HG03064 (cell line): Measurements from ENCODE around the gene KRT81.

Experiments
- ATAC-seq: cut with Tn5 transposase; IDR thresholded peaks from one replicate; pipeline ENCODE4 v1.9.1; 2021; ENCODE audit warnings: low read depth; ENCODE audit not compliant: unreplicated experiment

Gene KRT81

DNA sequence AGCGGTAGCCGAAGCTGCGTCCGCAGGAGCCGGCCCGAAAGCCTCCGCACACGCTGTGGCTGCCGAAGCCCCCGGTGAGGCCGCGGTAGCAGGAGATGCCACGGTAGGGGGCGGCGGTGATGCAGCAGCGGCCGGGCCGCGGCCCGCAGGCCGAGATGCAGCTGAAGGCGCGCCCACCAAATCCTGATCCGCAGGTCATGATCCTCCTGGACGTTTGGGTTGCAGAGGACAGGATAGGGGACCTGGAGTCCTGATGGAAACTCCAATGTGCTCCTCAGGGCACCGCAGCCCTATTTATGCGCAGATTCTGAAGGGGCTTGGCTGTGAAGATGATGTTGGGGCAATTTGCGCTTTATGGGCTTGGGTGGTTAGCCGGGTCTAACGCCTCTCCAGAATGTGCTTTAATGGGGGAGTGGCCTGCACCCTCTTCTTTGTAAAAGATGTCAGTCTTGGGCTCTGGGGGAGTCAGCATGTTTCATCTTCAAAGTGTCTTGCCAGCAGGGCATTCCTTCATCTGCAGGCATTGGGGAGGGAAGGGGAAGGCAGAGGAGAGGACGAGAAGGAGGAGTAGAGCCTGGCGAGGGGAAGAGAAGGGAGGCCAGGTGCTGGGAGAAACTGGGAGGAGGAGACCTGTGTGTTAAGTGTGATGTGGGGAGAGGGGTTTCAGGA lies at the start of gene KRT81:
Gene KRT81 (minus strand): TSS at position 268 of the 669 bp plus-strand sequence. CDS start 69 bp downstream, at position 199.
- no peak for ATAC-seq

DNA sequence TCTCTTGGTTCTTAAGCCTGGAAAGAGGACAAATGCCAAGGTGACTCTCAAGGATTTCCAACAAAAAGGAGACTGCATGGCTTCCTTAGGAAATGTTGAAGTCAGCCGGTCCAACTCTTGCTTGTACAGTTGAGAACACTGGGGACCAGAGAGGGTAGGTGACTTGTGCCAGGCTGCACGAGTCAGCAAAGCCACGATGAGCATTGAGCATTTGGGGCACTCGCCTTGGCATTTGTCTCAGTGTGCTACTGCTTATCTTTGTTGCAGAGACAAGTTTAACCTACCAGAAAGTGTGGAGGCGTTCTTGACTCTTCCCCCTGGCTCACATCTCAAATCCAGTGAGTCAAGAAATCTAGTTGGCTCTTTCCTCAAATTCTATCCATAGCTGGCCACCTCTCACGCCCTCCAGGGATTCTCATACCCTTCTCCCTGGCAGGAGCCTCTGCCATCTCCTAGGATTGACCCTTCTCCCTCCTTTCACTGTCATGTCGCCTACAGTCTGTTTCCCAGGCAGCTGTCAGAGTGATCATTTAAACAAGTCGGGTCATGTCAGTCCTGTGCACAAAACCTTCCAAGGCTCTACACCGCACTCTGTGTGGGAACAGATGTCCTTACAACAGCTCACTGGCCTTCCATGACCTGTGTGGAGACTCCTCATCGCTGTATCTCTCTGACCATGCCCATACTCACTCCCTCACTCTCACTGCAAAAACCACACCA lies 47.1 kb upstream of the KRT81 start:
- no peak for ATAC-seq

DNA sequence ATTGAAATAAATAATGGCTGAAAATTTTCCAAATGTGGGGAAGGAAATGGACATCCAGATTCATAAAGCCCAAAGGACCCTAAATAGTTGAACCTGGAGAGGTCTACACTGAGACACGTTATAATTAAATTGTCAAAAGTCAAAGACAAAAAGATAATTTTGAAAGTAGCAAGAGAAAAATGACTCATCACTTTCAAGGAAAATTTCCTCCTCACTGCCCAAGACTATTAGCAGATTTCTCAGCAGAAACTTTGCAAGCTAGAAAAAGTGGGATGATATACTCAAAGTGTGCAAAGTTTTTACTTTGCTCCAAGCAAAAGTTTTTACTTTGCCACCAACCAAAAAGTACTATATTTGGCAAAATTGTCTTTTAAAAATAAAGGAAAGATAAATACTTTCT lies 45.7 kb upstream of the KRT81 start:
- no peak for ATAC-seq

DNA sequence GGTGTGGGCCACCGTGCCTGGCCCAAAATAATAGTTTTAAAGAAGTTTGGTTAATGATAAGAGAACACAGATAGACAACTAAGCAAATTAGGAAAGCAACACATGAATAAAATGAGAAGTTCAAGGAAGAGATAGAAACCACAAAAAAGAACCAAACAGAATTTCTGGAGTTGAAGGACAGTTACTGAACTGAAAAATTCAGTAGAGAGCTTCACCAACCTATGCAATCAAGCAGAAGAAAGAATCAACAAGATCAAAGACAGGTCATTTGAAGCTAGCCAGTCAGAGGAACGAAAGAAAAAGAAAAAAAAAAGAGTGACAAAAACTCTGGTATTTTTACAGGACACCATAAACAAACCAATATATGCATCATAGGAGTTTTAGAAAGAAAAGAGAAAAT lies 45.3 kb upstream of the KRT81 start:
- no peak for ATAC-seq

DNA sequence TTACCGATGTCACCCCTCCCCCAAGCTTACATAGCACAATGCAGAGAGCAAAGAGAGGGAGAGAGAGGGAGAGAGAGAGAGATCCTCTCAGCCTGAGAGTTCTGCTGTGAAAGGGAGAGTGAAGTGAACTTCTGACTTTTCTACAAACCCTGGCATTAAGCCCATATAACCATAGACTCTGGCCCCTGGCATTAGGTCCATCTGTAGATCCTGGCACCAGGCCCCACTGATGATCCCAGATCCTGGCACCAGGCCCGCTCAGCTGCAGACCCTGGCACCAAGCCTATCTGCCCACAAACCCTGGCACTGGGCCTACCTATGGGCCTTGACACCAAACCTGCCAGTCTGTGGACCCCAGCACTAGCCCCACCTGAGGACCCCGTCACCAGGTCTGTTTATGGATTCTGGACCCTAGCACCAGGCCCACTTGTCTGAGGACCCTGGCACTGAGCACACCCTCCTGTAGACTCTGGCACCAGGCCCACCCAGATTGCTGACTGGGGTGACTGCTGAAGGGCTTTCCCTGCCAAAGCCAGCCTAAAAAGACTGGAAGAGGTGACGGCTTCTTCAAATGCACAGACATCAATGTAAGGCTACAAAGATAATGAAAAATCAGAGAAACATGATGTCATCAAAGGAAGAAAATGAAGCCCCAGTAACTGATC lies 44.4 kb upstream of the KRT81 start:
- ATAC-seq: no peak

DNA sequence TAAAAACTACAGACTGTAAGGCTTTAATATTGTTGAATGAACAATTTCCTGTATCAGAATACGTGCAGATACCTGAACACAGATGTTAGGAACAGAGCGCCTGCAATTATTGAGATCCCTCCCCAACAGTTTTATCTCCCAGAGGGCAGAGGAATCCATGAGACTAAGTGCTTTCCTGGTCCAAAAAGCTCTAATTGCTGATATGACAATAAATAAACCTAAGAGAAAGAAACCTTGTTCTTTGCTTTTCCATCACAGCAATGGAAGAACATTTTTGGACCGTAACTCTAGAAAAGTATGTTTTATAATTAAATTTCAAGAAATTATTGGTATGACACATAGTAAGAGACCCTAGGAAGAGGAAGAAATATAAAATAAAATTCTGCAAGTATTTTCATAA lies 42.9 kb upstream of the KRT81 start:
- no peak for ATAC-seq

DNA sequence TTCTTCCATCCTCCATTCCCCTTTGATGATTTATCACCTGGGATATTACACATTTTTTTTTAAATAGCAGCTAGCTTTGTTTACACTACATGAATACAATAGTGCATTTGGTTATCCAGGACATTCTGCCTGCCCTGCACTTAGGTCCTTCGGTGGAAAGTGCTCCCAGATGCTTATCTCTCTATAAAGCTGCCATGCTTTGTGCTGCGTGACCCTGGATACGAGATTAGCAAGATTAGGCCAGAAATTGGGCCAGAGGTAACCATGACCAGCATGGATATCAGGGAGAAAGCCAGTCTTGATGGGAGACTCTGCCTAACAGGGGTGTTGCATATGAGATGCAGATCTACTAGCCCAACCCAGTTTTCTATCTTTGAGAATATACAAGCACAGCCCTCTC lies 42.0 kb upstream of the KRT81 start:
- no peak for ATAC-seq

DNA sequence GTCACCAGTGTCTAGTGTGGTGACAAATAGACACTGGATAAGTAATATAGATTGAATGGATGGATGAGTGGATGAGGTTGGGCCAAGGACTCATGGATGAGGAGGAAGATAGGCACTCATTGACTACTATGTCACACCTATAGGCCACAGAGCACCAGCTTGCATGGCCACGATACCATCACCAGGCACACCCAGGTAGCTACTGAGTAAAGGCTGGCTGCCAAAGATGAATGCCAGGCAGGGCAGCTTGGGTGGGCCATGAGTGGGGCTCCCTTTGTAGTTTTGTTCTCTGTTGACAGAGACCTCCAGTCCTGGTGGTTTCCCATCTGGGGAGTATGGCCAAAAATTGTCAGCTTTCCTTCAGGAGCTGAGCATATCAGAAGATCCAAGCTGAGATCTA lies 41.0 kb upstream of the KRT81 start:
- no peak for ATAC-seq

DNA sequence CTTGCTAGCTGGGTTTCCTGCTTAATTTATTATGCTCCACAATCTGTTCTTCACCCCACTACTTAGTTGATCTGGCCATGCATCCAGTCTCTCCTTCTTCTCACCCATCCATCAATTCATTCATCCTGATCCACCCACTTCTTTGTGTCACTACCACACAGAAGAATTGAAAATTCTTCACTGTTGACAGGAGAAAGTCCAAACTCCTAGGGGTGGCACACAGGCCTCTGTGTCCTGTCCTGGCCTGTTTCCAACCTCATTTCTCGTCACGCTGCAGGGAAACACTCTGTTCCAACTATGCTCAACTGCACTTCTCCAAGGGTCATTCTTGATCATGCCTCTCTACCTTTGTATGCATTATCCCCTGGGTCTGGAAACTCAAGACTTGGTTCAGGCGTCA lies 40.5 kb upstream of the KRT81 start:
- no peak for ATAC-seq

DNA sequence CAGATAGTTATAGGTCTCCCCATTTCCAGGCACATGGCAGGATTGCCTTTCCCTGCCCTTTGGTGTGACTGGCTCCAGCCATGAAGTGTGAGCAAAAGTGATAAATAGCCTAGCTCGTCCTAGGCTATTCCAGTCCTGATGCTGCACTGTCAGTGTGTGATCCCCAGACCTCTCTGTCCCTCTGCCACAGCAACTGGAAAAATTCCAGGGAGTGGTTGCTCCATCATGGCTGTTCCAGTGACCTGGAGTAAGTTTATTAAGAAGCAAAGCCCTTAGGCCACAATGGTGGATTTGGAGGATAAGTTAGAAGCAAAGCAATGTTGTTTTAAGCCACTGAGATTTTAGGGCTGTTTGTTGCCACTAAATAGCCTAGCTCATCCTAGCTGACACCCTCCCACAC lies 39.7 kb upstream of the KRT81 start:
- ATAC-seq: no peak

DNA sequence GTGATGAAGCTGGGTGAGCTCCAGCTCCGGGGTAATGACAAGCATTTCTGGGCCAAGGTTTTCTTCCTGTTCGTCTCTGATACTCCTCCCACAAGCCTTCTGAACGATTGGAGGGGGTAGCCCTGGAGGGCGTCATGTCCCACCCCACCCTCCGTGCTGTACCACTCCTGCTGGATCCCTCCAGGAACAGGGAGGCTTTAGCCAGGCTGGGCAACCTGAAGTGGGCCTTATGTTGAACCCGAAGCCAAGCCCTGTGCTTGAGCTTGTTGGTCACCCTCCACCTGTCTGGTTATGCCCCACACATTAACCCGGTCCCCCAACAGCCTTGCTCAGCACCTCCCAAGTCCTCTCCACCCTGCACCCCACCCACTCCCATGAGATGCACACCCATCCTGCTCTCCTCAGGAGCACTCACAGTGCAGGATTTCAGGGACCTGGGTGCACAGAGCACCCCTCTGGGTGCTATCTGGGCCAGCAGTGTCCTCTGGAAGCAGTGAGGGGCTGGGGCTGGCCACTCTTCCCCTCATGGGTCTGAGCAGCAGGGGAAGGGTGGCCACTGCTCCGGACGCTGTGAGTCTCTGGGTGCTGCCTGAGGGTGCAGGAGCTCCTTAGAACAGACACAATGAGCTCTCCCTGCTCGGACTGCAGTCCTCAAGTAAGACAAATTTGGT lies 36.6 kb upstream of the KRT81 start:
- no peak for ATAC-seq

DNA sequence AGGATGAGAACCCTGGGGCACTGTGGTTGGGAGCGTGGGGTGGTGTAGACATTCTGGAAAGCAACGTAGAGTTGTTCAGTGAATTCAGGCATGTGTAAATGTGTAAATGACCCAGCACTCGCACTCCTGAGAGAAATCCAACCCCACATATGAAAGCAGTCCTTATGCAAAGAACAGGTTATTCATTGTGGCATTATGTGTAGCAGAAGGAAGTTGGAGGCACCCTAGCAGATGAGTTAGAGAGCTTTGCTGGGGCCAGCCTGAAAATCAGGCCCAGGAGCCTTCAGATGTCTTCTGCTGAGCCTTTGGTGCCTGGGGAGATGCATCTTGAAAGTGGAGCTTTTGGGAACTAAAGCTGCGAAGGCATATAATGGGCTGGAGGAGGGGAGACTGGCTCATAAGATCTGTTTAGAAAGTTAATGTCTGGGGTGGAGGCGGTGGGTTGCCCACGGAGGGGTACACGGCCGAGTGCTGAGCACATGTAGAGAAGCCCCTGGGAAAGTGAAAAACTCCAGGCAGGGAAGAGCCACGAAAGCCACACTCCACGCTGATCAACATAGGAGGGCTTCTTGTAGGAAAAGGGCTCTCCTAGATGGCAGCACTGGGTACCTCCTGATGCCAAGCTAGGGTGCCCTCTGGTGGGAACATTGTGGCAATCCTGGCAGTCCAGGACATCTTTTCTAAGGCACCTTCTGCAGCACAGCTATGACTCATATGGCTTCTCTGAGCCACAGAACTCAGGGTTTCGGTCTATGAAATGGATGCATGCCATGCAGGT lies 35.9 kb upstream of the KRT81 start:
- ATAC-seq: peak; percentile 92

DNA sequence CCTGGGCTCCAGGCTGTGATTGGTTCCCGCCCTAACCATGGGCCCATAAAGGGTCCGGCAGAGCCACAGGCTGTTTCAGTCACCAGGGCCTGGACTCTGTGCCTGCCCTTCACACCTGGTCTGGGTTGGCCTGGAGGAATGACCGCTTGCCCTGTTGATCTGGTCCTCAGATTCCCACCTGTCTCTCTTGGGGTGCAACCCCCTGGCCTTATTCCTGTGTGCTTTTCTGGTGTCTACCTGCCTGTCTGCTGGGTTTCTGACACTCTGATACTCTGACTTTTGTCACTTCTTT lies 32.8 kb upstream of the KRT81 start:
- ATAC-seq: no peak

DNA sequence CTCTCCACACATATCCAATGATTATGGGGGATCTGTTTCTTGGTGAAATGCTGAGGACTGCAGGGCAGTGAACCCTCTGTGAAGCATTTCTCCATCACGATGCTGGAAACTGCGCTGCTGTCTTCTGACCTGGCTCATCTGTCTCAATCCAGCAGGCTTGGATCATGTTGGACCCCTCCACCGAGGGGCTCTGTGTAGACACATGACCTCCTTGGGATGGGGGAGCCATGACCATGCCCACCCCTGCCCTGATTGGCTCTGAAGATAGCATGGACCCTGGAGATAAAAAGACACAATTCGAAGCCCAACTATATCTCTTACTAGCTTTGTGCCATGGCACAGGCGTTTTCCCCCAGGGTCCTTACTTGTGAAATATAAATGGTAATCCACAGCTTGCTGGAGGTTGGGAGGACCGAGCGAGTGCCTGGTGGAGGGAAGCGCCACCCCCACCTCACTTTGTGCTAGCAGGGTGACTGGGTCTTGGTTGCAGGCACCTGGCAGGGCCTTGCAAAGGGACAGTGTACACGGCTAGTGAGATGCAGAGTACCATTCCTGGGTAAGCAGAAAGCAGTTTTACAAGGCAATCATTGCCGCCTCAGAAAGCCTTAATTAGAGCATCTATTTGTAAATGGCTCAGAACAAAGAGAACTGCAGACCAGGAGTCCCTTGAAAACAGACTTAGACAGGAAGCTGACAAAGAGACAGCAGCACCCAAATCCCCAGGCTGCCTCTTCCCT lies 32.2 kb upstream of the KRT81 start:
- no peak for ATAC-seq

DNA sequence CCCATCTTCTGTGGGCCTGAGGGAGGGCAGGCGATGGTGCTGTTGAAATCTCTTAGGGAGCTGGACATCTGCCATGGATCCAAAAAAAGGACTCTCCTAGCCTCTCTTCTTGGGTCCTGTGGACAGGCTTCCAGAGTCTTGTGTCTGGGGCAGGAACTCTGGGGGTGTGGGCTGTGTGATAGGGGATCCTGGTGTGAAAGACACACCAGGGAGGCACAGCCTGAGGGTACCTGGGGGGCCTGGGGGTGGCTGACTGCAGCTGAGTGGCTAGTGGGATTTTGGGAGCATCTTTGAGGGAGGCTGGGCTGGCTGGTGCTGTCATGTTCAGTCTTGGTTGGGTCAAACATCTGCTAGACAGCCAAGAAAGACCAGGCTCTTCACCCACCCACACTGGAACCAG lies 31.7 kb upstream of the KRT81 start:
- ATAC-seq: no peak

DNA sequence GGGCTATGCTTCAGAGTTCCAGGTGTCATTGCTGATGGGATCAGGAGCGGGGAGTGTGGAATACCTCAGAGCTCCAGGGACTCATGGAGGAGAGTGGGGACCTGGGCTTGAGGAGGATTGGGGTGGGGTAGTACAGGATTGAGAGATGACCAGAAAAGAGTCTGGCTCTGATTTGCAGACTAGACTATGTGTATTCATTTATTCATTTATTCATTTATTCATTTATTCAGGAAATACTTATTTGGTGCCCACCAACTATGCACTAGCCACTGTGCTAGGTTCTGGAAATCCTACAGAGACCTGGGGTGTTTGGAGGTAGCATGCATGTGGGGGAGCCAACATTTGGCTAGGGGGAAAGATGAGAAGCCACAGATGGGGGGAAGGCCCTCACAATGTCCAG lies 30.7 kb upstream of the KRT81 start:
- no peak for ATAC-seq

DNA sequence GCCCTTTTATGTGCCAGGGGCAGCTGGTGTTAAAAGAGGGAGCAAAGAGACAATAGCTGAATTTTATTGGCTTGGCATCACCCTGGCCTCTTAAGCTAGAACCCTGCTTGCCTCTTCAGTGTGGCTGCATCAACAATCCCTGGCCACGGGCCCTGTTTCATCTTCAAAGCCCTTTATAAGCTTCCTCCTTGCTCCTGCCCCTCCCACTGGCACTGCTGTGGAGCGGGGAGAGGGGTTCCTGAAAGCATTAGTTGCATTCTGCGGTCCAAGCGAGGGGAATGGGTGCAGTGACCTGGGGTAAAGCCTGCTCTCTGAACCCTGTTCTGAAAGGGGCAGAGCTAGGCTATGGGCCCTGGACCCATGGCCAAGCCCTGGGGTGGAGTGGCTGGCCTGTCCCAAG lies 30.1 kb upstream of the KRT81 start:
- no peak for ATAC-seq

DNA sequence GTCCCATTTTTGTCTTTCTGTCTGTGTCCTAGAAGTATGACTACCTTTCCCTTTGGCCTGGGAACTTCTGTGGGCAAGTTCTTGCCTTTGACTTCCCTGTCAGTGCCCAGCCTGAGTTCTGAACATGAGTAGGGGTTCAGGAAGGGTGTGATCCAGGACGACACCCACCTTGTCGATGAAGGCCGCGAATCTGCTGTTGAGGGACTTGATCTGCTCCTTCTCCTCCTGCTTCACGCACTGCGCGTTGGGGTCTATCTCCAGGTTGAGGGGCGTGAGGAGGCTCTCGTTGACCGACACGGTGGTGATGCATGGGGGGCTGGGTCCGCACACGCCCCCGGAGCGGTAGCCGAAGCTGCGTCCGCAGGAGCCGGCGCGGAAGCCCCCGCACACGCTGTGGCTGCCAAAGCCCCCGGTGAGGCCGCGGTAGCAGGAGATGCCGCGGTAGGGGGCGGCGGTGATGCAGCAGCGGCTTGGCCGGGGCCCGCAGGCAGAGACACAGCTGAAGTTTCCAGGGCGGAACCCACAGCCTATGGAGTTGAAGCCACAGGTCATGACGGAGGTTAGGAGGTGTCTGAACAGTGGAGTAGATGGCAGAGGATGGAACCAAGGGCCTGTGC lies 29.6 kb upstream of the KRT81 start, which contains the start of gene KRT83:
Gene KRT83 (minus strand): TSS at position 615 of the 617 bp plus-strand sequence. CDS start 63 bp downstream, at position 552.
- no peak for ATAC-seq

DNA sequence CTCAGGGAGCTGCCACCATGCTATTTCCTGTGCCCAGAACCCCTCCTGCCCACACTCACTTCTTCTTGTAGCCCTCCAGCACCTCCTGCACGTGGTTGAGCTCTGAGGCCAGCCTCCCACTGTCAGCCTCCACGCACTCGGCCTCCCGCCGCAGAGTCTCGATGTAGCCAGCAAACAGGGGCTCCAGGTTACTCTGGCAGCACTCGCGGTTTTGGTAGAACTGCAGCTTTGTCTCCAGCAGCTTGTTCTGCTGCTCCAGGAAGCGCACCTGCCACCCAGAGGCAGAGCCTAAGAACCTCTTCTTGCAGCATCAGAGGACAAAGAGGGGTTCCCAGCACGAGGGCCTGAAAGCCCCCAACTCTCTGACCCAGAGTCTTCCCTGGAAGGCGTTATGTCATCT lies 27.8 kb upstream of the KRT81 start:
- ATAC-seq: no peak
